KG1 (cell line): ENCODE results near the gene EBI3.
"Not testable (repeated sequence)": the region's sequence is repeated elsewhere in the genome, so short reads cannot be mapped to it uniquely, and the experiment has no call there.

Source experiments
- DNase-seq: peaks from one replicate; lab custom pipeline; 2025; lab: John Stamatoyannopoulos, UW

The EBI3 gene

DNA sequence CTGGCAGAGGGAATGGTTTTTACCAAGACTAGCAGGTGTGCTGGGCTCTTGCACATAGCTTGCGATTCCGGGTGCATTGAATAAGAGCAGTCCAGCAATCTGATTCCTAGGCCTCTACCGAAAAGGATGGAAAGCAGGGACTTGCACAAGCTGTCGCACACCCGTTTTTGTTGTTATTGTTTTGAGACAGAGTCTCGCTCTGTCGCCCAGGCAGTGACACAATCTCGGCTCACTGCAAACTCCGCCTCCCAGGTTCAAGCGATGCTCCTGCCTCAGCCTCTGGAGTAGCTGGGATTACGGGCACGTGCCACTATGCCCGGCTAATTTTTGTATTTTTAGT is 5.5 kb downstream of the EBI3 start:
- DNase-seq: no peak

DNA sequence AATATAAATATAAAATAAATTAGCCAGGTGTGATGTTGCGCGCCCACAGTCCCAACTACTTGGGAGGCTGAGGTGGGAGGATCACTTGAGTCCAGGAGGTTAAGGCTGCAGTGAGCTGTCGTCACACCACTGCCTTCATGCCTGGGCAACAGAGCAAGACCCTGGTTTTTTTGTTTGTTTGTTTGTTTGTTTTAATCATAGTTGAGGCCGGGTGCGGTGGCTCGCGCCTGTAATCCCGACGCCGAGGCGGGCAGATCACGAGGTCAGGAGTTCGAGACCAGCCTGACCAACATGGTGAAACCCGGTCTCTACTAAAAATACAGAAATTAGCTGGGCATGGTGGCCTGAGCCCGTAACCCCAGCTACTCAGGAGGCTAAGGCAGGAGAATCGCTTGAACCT is 8.2 kb downstream of the EBI3 start:
- DNase-seq: not testable (repeated sequence)

DNA sequence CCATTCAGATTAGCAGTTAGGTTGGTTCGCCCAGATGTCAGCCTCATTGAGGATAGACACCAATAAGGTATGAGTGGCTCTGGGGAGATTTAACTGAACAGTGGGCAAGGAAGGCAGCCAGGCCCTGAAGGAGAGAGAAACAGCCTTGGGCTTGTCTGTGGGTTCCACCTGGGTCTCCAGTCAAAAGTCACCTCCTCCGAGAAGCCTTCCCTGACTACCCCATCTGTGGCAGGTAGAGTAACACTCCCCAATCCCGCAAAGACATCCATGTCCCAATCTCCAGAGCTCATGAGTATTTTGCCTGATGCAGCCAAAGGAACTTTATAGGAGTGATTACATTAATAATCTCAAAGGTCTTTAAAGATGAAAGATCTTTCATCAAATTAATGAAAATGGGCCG is 9.5 kb downstream of the EBI3 start:
- no peak for DNase-seq

GRCh38 chr19:4241824-4242430 is 12.6 kb downstream of the EBI3 start:
- no peak for DNase-seq

GRCh38 chr19:4245938-4246337 is 16.6 kb downstream of the EBI3 start:
- not testable (repeated sequence) for DNase-seq

DNA sequence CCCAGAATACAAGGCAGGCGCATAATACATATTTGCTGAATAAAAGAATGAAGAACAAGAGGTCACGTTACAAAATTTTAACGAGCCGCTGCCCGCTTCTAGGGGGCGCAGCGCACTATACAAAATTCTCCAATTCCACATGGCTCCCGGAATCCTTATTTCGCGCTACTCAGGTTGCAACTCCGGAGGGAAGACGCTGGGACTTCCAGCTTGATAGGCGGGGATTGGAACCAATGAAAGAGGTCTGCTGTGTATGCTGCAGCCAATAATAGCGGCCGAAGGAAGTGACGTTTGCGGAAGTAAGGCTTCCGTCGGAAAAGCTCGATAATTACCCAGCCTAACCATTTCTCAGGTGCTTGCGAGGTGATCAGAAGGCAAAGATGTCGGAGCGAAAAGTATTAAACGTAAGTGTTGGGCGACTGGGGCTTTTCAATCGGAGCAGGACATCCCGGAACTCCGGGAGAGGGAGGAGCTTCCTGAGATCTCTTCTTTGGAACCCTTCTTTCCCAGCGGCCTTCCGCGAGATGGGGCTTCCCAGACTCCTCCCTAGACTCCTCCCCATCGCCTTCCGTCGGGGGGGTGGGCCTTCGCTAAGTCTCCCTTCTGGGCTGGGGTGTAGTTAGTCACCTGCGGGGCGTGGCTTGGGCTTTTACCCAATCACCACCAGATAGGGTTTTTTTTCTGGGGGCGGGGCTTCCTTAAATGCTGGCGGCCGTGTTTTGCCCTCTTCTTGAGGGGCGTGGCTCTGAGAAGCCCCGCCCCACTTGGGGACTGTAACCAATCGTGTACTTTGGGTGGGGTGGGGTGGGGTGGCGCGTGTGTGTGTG is 17.7 kb downstream of the EBI3 start, which contains the start of gene YJU2:
TSS of gene YJU2 (plus strand) at position 314 of the 827 bp plus-strand sequence. CDS start at position 381, 67 bp downstream.
- peak; percentile 99 for DNase-seq

GRCh38 chr19:4256563-4256962 is 27.2 kb downstream of the EBI3 start:
- no peak for DNase-seq

DNA sequence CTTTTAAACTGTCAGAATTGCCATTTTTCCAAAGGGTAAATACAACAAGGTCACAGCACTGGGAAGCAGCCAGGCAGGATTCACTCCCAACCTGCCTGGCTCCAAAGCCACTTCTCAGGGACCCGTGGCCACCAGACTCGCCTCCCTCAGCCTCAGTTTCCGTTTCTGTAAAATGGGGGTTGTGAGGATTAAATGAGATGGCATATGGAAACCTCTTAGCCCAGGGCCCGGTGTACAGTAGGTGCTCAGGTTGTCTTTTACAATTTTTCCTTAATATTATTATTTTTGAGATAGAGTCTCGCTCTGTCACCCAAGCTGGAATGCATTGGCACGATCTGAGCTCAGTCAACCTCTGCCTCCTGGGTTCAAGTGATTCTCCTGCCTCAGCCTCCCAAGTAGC is 27.7 kb downstream of the EBI3 start:
- no peak for DNase-seq

DNA sequence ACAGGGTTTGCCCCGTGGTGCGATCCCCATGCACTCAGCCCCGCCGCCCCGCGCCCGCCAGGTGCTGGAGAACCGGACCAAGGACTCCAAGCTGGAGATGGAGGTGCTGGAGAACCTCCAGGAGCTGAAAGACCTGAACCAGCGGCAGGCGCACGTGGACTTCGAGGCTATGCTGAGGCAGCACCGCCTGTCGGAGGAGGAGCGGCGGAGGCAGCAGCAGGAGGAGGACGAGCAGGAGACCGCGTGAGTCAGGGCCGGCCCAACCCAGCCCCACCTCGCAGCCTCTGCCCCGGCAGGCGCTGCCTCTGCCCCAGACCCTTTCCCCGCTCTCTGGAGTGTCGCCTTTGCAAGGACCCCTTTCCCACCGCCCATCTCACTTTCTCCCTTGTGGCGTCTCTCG is 28.9 kb downstream of the EBI3 start:
- no peak for DNase-seq

GRCh38 chr19:4260613-4261191 is 31.4 kb downstream of the EBI3 start:
- no peak for DNase-seq

- DNase-seq: no peak
These were observed 35.5 kb downstream of the EBI3 start for GRCh38 chr19:4264812-4265211.

GRCh38 chr19:4266253-4267000 is 37.1 kb downstream of the EBI3 start:
- DNase-seq: no peak

- DNase-seq: no peak
These were observed 38.0 kb downstream of the EBI3 start for GRCh38 chr19:4267101-4267900.

DNA sequence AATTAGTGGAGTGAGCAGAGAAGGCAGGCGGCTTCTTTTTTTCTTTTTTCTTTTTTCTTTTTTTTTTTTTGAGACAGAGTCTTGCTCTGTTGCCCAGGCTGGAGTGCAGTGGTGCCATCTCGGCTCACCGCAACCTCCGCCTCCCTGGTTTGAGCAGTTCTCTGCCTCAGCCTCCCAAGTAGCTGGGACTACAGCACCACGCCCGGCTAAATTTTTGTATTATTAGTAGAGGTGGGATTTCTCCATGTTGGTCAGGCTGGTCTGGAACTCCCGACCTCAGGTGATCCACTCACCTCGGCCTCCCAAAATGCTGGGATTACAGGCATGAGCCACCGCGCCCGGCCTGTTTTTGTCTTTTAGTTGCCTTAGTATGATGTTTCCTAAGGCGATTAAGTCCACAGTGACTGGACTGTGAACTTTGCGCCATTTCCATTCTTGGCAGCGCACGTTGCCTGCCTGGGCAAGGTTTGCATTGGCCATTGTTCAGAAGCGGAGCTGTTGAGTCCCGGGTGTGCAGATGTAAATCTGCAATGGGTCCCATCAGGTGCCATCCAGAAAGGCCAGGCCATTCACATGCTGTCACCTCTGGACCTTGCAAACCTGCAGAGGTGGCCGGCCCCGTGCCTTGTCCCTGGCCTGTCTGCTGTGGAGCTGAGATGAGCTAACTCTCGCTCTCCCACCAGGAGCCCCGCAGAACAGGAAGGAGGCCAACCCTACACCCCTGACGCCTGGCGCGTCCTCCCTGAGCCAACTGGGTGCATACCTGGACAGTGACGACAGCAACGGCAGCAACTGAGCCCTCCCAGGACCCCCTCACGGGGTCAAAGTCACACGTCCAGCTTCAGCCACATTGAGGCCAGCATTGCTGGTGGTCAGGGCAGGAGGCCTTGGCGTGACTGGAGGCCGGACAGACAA is 38.8 kb downstream of the EBI3 start:
- no peak for DNase-seq

- no peak for DNase-seq
These were observed 39.6 kb downstream of the EBI3 start for GRCh38 chr19:4268816-4269430.

DNA sequence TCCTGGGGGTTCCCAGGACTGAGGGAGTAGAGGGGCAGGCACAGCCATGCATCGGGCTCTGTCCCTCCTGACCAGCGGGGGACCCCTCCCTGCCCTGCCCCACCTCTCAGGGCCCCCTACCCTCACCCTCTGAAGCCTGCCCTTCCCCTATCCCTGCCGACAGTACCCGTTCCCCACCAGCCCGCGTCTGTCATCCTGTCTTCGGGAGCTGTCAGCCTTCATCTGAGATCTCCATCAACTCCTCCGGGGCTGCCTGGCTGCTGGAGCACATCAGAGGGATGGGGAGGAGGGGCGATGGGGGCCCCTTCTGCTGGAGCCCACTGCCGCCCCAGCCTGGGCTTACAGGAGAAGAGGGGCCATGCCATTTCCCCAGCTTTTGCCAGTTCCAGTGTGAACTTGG is 43.6 kb downstream of the EBI3 start:
- no peak for DNase-seq

DNA sequence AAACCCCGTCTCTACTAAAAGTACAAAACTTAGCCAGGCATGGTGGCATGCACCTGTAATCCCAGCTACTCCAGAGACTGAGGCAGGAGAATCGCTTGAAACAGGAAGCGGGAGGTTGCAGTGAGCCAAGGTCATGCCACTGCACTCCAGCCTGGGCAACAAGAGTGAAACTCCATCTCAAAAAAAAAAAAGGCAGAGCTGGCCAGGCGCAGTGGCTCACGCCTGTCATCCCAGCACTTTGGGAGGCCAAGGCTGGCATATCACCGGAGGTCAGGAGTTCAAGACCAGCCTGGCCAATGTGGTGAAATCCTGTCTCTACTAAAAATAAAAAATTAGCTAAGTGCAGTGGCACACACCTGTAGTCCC is 45.0 kb downstream of the EBI3 start:
- DNase-seq: not testable (repeated sequence)

DNA sequence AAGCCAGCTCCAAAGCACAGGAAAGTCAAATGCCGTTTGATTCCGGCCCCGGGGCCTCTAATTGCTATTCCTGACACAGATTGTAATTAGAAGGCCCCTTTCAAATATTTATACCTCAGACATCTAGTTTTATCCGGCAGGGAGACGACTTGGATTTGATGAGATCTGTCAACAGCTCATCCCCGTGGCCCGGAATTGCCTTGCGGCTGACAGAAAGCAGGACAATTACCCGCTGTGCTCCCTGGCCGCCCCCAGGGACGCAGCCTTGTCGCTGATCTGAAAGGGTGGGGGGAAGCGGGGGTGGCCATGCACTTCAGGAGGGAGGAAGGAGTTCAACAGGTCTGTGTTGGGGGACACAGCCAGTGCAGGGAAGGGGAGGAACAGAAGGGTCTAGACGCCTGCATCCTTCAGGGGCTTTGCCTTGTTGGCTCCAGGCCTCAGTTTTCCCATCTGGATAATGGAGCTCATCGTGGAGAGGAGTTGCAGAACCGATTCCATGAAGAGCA is 47.9 kb downstream of the EBI3 start:
- no peak for DNase-seq

- no peak for DNase-seq
These were observed 48.7 kb downstream of the EBI3 start for GRCh38 chr19:4278010-4278409.
